Measurements from ENCODE around the gene PTPRC.

DNA sequence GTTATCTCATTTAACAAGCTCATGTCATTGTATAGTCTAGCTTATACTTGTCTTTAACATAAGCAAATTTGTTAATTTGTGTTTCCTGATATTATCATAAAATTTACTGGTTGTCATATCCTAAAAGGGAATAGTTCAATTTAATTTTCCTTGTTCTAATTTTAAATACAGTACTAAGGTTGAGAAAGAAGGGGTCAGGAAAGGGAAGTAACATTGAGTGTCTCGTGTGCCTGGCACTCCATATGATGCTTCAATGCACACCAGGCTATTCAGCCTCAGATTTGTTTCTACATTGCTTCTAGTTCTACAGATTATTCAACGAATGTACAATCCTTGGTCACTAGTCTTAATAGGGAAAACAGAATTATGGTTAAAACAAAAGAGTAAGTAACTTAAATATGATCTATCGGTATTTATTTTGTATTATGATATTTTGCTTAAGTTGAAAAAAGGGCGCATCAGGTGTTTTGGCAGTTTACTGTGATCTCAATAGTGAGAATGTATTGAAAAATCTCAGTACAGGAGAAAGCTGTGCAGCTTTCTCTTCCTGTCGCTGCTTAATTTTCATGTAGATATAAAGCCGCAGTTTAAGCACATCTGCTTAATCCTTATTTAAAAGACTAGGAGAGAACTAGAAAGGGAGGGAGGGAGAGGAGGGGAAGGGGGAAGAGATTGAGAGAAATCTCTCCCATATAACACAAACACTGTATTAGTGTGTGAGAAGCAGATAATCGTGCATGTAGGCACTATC lies 13.0 kb downstream of the PTPRC start:
- TF ChIP-seq, protein P1, sequence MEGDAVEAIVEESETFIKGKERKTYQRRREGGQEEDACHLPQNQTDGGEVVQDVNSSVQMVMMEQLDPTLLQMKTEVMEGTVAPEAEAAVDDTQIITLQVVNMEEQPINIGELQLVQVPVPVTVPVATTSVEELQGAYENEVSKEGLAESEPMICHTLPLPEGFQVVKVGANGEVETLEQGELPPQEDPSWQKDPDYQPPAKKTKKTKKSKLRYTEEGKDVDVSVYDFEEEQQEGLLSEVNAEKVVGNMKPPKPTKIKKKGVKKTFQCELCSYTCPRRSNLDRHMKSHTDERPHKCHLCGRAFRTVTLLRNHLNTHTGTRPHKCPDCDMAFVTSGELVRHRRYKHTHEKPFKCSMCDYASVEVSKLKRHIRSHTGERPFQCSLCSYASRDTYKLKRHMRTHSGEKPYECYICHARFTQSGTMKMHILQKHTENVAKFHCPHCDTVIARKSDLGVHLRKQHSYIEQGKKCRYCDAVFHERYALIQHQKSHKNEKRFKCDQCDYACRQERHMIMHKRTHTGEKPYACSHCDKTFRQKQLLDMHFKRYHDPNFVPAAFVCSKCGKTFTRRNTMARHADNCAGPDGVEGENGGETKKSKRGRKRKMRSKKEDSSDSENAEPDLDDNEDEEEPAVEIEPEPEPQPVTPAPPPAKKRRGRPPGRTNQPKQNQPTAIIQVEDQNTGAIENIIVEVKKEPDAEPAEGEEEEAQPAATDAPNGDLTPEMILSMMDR (conservative IDR thresholded peaks at IDR 0.05; ENCODE audit: low read depth, low read length): no peak
- TF ChIP-seq EZH2 (IDR thresholded peaks at IDR 0.05; ENCODE audit: low read length, unreplicated experiment): no peak
